GM20431 (cell line): Measurements from ENCODE around the gene FAM171A1.
"Not testable (repeated sequence)": the region's sequence is repeated elsewhere in the genome, so short reads cannot be mapped to it uniquely, and the experiment has no call there.

Source experiments
- in situ Hi-C: fragments of 300-500 bp; cut with MseI, MboI; formaldehyde crosslinking; loops from one replicate; pipeline ENCODE4 v1.15.0; 2020; ENCODE audit warnings: low sequenced_read_pairs; ENCODE audit not compliant: unreplicated experiment

Gene FAM171A1

GRCh38 chr10:15370856-15371701 lies at the start of gene FAM171A1:
TSS of gene FAM171A1 (minus strand) at chr10:15371289. CDS start at chr10:15371052, 237 bp downstream.
- in situ Hi-C loops, result no loop called here

- in situ Hi-C loops, result no loop called here
Observed at GRCh38 chr10:15420858-15421257, 49.8 kb upstream of the FAM171A1 start.

- in situ Hi-C loops, result no loop called here
Observed at GRCh38 chr10:15419279-15419874, 48.3 kb upstream of the FAM171A1 start.

GRCh38 chr10:15416034-15416433 lies 44.9 kb upstream of the FAM171A1 start:
- in situ Hi-C loops, result no loop called here

- in situ Hi-C loops, result no loop called here
Observed at GRCh38 chr10:15411010-15411409, 39.9 kb upstream of the FAM171A1 start.

GRCh38 chr10:15409350-15409749 lies 38.3 kb upstream of the FAM171A1 start:
- in situ Hi-C loops, result not testable (repeated sequence)

- in situ Hi-C loops, result no loop called here
Observed at GRCh38 chr10:15408557-15408956, 37.5 kb upstream of the FAM171A1 start.

- in situ Hi-C loops, result no loop called here
Observed at GRCh38 chr10:15405319-15405718, 34.2 kb upstream of the FAM171A1 start.

GRCh38 chr10:15401382-15401781 lies 30.3 kb upstream of the FAM171A1 start:
- in situ Hi-C loops, result no loop called here

GRCh38 chr10:15400461-15400860 lies 29.4 kb upstream of the FAM171A1 start:
- in situ Hi-C loops, result not testable (repeated sequence)

GRCh38 chr10:15399060-15399661 lies 28.1 kb upstream of the FAM171A1 start:
- in situ Hi-C loops, result no loop called here

GRCh38 chr10:15395935-15396334 lies 24.8 kb upstream of the FAM171A1 start:
- in situ Hi-C loops, result no loop called here

- in situ Hi-C loops, result no loop called here
Observed at GRCh38 chr10:15393139-15393825, 22.2 kb upstream of the FAM171A1 start.

GRCh38 chr10:15391491-15391890 lies 20.4 kb upstream of the FAM171A1 start:
- in situ Hi-C loops, result no loop called here

- in situ Hi-C loops, result not testable (repeated sequence)
Observed at GRCh38 chr10:15388172-15388571, 17.1 kb upstream of the FAM171A1 start.

- in situ Hi-C loops, result no loop called here
Observed at GRCh38 chr10:15387021-15387420, 15.9 kb upstream of the FAM171A1 start.

- in situ Hi-C loops, result no loop called here
Observed at GRCh38 chr10:15385552-15386455, 14.7 kb upstream of the FAM171A1 start.

GRCh38 chr10:15381420-15381819 lies 10.3 kb upstream of the FAM171A1 start:
- in situ Hi-C loops, result no loop called here

- in situ Hi-C loops, result no loop called here
Observed at GRCh38 chr10:15379078-15379477, 8.0 kb upstream of the FAM171A1 start.

- in situ Hi-C loops, result no loop called here
Observed at GRCh38 chr10:15378569-15378968, 7.5 kb upstream of the FAM171A1 start.
